ENCODE data around the gene ERN1. TPM values are rescaled to one million over a fixed set of nuclear protein-coding genes. Genes with fewer than 3 reads are reported as not detected.

ERN1 gene
- total and polyA plus RNA-seq, 2 of the 8 experiments (the other 6 are each of a cell fraction or from before 2014, with no cell fraction given) = 1.8 to 3.9 TPM

GRCh38 chr17:64135000-64135399 lies 5.1 kb upstream of the ERN1 start:
- Histone ChIP-seq H3K9me3 (ENCODE audit: insufficient read depth in 2 of 2, low read depth in 1 of 2, low read length in 1 of 2) (no peaks in the 10 kb centered on the region), H3K9ac (replicated peaks in 1 of 4; ENCODE audit: extremely low read depth in 1 of 4, low read depth in 3 of 4, low read length in 3 of 4) (no peak overlapping the region), H3K36me3 (ENCODE audit: control insufficient read depth in 2 of 4, insufficient read depth in 4 of 4, low read length in 3 of 4) (no peaks in the 10 kb centered on the region), H4K91ac (replicated peaks; ENCODE audit: insufficient read length, low read length) (no peak overlapping the region), H3K4me2 (ENCODE audit: insufficient read depth in 1 of 2, low read depth in 2 of 2, low read length in 2 of 2) (no peak overlapping the region), H2BK12ac (ENCODE audit: low read depth, low read length) (no peak overlapping the region), H2BK15ac (ENCODE audit: low read length) (no peak overlapping the region), H2AK5ac (ENCODE audit: low read depth, low read length) (no peak overlapping the region), H3K27me3 (replicated peaks in 1 of 4; ENCODE audit: control insufficient read depth in 3 of 4, extremely low read depth in 1 of 4, insufficient read depth in 3 of 4, low read length in 3 of 4) (peaks cover 0 to 13% (median 10%) of the 10 kb centered on the region in 4 experiments; a peak in 6 of 7 replicates), H2BK20ac (ENCODE audit: low read length) (no peak overlapping the region), H3K18ac (ENCODE audit: extremely low read depth, low read length) (no peak overlapping the region), H4K5ac (ENCODE audit: insufficient read length, low read depth, low read length) (no peak overlapping the region), H3K27ac (ENCODE audit: low read depth, low read length) (no peak overlapping the region), H3K79me1 (ENCODE audit: low read depth, low read length) (no peaks in the 10 kb centered on the region), H3K56ac (replicated peaks; ENCODE audit: insufficient read length, low read depth, low read length) (no peak overlapping the region), H3K4me1 (replicated peaks in 1 of 4; ENCODE audit: control insufficient read depth in 3 of 4, insufficient read depth in 4 of 4, low read length in 3 of 4) (no peaks in the 10 kb centered on the region), H3K14ac (ENCODE audit: insufficient read length) (no peak overlapping the region), H3K23me2 (ENCODE audit: low read depth, low read length) (peaks cover 4% of the 10 kb centered on the region; the same call in 1 of the 2 replicates), H3K4ac (replicated peaks; ENCODE audit: insufficient read length, low read depth, low read length) (no peak overlapping the region), H2AFZ (ENCODE audit: low read length) (no peak overlapping the region), H3K4me3 (ENCODE audit: extremely low read depth in 1 of 4, insufficient read depth in 2 of 4, low read depth in 3 of 4, low read length in 4 of 4) (no peak overlapping the region), H4K8ac (ENCODE audit: extremely low read depth, insufficient read depth, low read length) (no peak overlapping the region), H3K23ac (ENCODE audit: insufficient read length) (no peak overlapping the region), H4K20me1 (replicated peaks in 1 of 2; ENCODE audit: control insufficient read depth in 1 of 2, insufficient read depth in 2 of 2, low read length in 2 of 2) (no peaks in the 10 kb centered on the region), H2BK120ac (replicated peaks; ENCODE audit: low read depth, low read length) (no peak overlapping the region), H3K79me2 (ENCODE audit: control insufficient read depth in 1 of 2, insufficient read depth in 2 of 2, low read length in 2 of 2) (no peaks in the 10 kb centered on the region), H2BK5ac (ENCODE audit: low read depth, low read length) (no peak overlapping the region)
- DNase-seq (ENCODE audit: low read depth in 1 of 2, low spot score in 2 of 2) (no peak), FAIRE-seq (no peak)
- no peak for TF ChIP-seq EGR1 (IDR thresholded peaks at IDR 0.05; ENCODE audit: borderline replicate concordance, low read depth, low read length)
- TF ChIP-seq RAD21 (IDR thresholded peaks at IDR 0.05 in 1 of 2, conservative IDR thresholded peaks at IDR 0.05 in 1 of 2; ENCODE audit: low read depth in 2 of 2, low read length in 2 of 2) = no peak
- TF ChIP-seq CREB1 (IDR thresholded peaks at IDR 0.05) = no peak
- no peak for TF ChIP-seq CTBP2 (IDR thresholded peaks at IDR 0.05; ENCODE audit: borderline replicate concordance, insufficient read depth, insufficient read length, low read length)
- no peak for TF ChIP-seq ZNF274 (IDR thresholded peaks at IDR 0.05; ENCODE audit: borderline replicate concordance, extremely low read depth, low read length)
- TF ChIP-seq GABPA (IDR thresholded peaks at IDR 0.05; ENCODE audit: borderline replicate concordance, insufficient read depth, low read length) = no peak
- TF ChIP-seq KDM4A (IDR thresholded peaks at IDR 0.05; ENCODE audit: low read depth, low read length, severe bottlenecking) = no peak
- no peak for TF ChIP-seq JUND (IDR thresholded peaks at IDR 0.05; ENCODE audit: low read length)
- no peak for TF ChIP-seq TEAD4 (IDR thresholded peaks at IDR 0.05; ENCODE audit: low read depth, low read length)
- TF ChIP-seq RNF2 (IDR thresholded peaks at IDR 0.05; ENCODE audit: borderline replicate concordance, low read depth, low read length, missing control alignments, poor library complexity, severe bottlenecking) = no peak
- no peak for TF ChIP-seq BCL11A (IDR thresholded peaks at IDR 0.05; ENCODE audit: low read depth in 2 of 2, low read length in 2 of 2)
- TF ChIP-seq CHD2 (IDR thresholded peaks at IDR 0.05; ENCODE audit: low read length) = no peak
- 87% methylated on average over 6 of the region's 6 CpGs; no CpG with 5 or more reads in 1 of the 2 experiments for WGBS, 2 experiments (ENCODE audit: extremely low coverage in 1 of 2, insufficient coverage in 1 of 2, insufficient read length in 1 of 2, insufficient replicate concordance in 2 of 2, low coverage in 1 of 2, low lambda C conversion rate in 2 of 2, missing lambda C conversion rate in 1 of 2)
- POLR2A ChIA-PET (ENCODE audit: partially characterized antibody) = interaction anchor here (0.6 to 10.5 kb wide), 3 partner anchors 12 to 195 kb away, joined by 3 to 164 read pairs (median 4); no protein-coding TSS in a partner anchor
- CTCF ChIA-PET (ENCODE audit: partially characterized antibody) = interaction anchor here (0.9 to 14.4 kb wide), 15 partner anchors 10 to 216 kb away, joined by 4 to 238 read pairs (median 11); partner anchors contain the start of gene GH1
